Hematopoietic multipotent progenitor cell treated with erythropoietin and hydrocortisone succinate and interleukin-3 and kit ligand, for 6 days (in vitro differentiated cells): ENCODE data around the gene EVI2A.
"Not testable (repeated sequence)": the region's sequence is repeated elsewhere in the genome, so short reads cannot be mapped to it uniquely, and the experiment has no call there.

Experiments used
- DNase-seq: peaks from one replicate; pipeline ENCODE4 v3.0.0-alpha.2; 2015

The EVI2A gene

DNA sequence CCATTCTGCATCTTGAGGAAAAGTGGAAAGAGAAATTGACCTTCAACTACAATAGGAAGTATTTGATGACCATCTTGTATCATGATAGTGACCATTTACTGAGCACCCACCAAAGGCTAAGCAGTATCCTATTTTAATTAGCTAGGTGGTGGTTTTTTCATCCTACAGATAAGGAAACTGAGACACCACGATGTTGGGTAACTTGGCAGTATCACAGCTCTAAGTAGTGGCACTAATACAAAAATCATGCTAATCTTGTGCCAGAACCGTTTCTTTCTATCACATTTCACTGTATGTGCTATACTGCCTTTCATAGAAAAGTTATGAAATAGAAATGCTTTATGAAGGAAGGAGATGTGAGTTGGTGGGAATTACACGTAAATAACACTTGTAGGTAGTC, 9.9 kb downstream of the EVI2A start:
- DNase-seq, result peak; percentile 66

DNA sequence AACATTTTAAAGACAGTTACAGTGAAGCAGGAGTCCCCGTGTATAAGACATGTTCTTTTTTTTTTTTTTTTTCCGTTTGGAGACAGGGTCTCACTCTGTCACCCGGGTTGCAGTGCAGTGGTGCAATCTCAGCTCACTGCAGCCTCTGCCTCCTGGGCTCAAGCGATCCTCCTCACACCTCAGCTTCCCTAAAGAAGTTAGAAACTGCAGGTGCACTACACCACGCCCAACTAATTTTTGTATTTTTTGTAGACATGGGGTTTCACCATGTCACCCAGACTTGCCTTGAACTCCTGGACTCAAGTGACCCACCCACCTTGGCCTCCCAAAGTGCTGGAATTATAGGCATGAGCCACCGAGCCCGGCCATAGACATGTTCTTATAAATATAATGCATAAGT, 10.5 kb downstream of the EVI2A start:
- no peak for DNase-seq

GRCh38 chr17:31310260-31310659, 11.2 kb downstream of the EVI2A start:
- peak; percentile 56 for DNase-seq

GRCh38 chr17:31309556-31309955, 11.9 kb downstream of the EVI2A start:
- peak; percentile 77 for DNase-seq

DNA sequence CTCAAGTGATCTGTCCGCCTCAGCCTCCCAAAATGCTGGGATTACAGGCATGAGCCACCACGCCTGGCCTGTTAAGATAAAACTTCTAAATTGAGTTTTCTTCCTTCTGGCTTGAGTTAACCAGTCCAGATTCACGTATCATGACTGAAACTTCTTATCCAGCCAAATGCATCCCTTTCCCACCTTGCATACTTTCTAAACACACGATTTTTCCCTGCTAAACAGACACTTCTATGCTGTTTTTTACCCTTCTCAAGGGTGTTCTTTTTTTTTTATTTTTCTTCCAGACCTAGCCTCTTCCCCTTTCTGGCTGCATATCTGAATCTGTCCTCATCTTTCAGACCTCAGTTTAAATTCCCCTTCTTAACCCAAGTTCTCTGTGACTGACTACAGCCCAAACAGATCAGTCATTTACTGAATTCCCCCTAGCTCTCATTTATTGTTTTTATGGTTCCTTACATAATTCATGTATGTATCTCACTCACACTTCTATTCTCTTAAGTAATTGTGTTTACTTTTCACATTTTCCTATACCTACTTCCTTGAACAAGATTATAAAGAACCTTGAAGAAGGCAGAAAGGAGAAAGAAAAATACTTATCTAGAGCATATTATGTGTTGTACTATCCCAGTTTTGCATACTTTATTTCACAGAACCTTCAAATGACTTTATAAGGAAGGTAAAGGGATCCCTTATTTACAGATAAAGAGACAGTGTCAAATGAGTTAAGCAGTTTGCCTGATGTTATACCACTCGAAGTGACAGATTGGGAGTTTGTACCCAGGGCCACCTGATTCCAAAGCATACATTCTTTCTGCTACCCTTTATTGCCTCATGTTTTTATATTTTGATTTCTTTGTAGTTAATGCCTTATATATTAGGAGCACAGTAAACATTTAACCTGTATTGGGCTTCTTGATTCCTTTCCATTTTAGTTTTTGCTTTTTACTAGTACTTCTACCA, 12.8 kb downstream of the EVI2A start:
- DNase-seq, result peak; percentile 51

DNA sequence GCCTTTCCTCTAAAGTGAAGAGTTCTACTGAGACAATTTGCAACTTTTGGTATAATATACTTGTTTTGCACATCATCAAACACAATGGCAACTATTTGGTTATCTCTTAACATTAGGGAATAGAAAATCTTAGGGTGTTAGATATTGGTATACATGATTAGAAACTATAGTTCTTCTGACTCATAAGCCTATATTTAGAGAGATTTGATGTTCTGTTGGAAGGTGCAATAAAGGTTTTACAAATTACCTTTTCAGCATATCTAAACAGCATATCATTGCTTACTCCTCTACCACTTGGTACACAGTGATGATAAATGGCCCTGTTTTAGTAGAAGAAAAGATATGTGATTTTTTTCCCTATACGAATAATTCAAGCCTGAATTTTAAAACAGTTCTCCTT, 13.8 kb downstream of the EVI2A start:
- DNase-seq, result no peak

DNA sequence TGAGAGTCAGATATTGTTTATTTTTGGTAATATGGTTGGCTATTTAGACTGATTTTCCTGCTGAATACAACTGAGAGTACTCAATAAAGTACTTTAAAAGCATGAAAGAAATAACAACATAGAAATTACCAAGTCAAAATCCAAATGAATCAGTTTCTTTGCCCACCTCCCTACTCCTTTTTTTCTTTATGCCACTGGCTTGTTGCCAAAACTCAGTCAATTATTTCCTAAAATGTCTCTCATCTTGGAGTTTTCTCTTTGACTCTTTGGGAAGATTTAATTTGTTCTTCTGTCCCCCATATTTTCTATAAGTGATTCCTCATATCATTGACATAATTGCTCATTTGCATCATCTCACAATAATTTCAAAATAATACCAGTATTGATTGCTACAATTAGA, 21.8 kb downstream of the EVI2A start:
- DNase-seq, result no peak

- DNase-seq, result no peak
Observed at GRCh38 chr17:31297090-31297489, 24.3 kb downstream of the EVI2A start, which contains the start of gene OMG. Gene OMG (minus strand): TSS chr17:31297239. CDS start chr17:31296331, 908 bp downstream.

- DNase-seq, result no peak
Observed at GRCh38 chr17:31296142-31296541, 25.3 kb downstream of the EVI2A start.

DNA sequence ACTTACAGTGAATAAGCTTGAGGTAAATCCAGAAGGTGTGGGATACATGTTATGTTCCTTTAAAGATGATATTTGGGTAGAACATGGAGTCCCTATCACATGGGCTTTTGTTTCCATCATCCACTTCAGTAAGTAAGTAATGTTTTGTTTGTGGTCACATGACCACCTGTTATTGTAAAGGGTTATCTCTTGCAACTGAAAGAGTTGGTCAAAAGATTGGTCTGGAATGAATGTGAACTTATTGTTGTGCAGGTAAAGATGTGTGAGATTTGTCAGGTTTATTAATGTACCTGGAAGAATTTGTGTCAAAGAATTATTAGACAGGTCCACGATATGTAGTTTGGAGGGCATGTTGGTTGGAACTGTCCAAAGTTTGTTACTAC, 25.9 kb downstream of the EVI2A start:
- no peak for DNase-seq

DNA sequence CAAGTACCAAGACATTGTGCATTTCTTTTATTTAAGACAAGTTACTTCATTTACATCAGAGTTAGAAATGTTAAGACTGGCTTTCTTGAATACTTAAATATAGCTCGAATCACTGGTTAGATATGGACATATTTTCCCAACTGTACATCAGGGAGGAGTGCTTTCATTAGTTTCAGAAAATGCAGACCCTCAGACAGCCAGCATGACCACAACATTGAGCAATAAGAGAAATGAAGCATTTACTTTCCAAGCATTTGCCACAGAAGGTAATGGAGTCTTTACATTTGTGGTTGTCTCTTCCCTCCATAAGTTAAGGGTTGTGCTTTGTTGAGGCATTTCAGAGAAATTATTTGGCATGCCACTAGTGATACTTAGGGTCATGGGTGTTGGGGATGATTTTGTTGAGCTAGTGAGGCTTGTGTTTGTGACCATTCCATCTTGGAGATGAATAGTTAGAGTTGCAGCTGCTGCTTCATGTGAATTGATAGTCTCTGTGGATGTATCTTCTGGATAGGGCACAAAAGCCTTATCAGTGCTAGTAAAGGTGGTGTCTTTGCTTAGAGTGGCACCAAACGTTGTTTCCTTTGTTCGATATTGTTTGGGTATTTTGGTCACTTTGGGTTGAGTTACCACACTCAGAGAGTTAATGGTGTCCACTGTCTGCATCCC, 26.5 kb downstream of the EVI2A start:
- DNase-seq, result no peak

- no peak for DNase-seq
Observed at GRCh38 chr17:31294231-31294630, 27.2 kb downstream of the EVI2A start.

- DNase-seq, result no peak
Observed at GRCh38 chr17:31293581-31293980, 27.8 kb downstream of the EVI2A start.

GRCh38 chr17:31291820-31292219, 29.6 kb downstream of the EVI2A start:
- no peak for DNase-seq

- no peak for DNase-seq
Observed at GRCh38 chr17:31289790-31290189, 31.6 kb downstream of the EVI2A start.

GRCh38 chr17:31287932-31288331, 33.5 kb downstream of the EVI2A start:
- not testable (repeated sequence) for DNase-seq

DNA sequence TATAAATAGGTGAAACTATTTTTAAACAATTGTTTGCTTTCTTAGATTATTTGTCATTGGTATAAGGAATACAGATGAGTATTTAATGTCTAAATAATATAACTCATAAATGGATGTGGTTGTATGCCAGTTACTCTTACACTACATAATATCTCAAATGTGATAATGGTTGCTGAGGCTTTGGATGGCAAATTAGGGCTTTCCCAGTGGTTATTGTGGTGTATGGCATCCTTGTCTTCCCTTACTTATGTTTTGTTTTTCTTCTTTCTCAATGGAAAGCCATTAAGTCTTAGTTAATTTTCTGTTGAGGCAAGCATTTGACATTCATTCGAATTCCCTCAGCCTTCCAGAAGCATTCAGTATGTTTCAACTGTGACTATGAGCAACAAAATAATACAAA, 34.8 kb downstream of the EVI2A start:
- no peak for DNase-seq

DNA sequence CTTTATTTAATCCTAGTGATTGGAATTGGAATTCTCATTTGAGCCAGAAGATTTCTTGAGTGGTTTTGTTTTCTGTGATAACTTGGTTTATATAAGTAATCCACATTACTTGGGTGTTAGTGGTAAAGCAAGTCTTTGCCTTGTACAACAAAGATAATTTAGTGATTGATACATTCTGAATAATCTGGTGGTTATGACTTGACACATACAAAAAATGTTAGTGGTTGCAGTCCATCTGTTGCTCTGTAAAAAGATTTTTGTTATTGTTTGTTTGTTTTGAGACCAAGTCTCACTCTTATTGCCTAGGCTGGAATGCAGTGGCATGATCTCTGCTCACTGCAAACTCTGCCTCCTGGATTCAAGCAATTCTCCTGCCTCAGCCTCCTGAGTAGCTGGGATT, 37.6 kb downstream of the EVI2A start:
- no peak for DNase-seq

- no peak for DNase-seq
Observed at GRCh38 chr17:31281061-31281460, 40.4 kb downstream of the EVI2A start.

- no peak for DNase-seq
Observed at GRCh38 chr17:31279401-31279800, 42.0 kb downstream of the EVI2A start.

- no peak for DNase-seq
Observed at GRCh38 chr17:31275116-31275515, 46.3 kb downstream of the EVI2A start.

DNA sequence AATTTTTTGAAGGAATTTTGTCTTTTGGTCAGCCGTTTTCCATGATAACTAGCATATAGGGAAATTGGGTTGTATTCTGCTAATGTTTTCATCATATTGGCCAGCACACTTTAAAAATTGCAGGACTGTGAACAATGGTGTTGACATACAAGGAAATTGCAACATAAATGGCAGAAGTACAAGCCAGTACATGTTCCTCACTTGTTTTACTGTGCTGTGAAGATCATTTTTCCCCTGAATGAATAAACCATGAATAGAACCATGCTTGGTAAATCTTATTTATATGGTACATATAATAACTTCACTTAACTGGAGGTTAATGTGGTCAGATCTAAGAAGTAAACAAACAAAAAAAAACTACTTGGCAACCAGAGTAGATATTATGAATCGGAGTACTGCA, 47.2 kb downstream of the EVI2A start:
- peak; percentile 61 for DNase-seq

- no peak for DNase-seq
Observed at GRCh38 chr17:31273516-31273915, 47.9 kb downstream of the EVI2A start.

- DNase-seq, result no peak
Observed at GRCh38 chr17:31272803-31273202, 48.6 kb downstream of the EVI2A start.
